Transverse colon (tissue), 4 donors: ENCODE data around the gene PEAR1. TPM values are rescaled to one million over a fixed set of nuclear protein-coding genes. Genes with fewer than 3 reads are reported as not detected.

Experiments used
- DNase-seq: peaks from one replicate; pipeline ENCODE4 v3.0.0-alpha.2; 2019
- H3K27ac ChIP-seq, 4 donors: fragments of 200-600 bp; sonication (generic); 2 replicates each; pipeline ENCODE4 v1.5.1; 2016 to 2018; ENCODE audit warnings: inconsistent platforms in 4 of 4
- H3K27me3 ChIP-seq: fragments of 200-600 bp; sonication (generic); 2 replicates; pipeline ENCODE4 v1.5.1; 2017; ENCODE audit warnings: inconsistent platforms
- H3K36me3 ChIP-seq, 4 donors: fragments of 200-600 bp; sonication (generic); 2 replicates each; pipeline ENCODE4 v1.5.1; 2017 to 2019; ENCODE audit warnings: inconsistent platforms in 4 of 4
- H3K4me1 ChIP-seq, 4 donors: fragments of 200-600 bp; sonication (generic); 2 replicates each; pipeline ENCODE4 v1.5.1; 2017 to 2020; ENCODE audit warnings: inconsistent platforms in 4 of 4
- H3K4me3 ChIP-seq, 4 donors: fragments of 200-600 bp; sonication (generic); 1 replicate in 1 of 4; 2 replicates in 3 of 4; pipeline versions ENCODE4 v1.5.1 to v1.6.1; 2017 to 2019; ENCODE audit warnings: inconsistent platforms in 4 of 4
- H3K9me3 ChIP-seq, 2 donors: fragments of 200-600 bp; sonication (generic); 2 replicates each; pipeline ENCODE4 v1.5.1; 2017 to 2019; ENCODE audit warnings: inconsistent platforms in 2 of 2
- CTCF ChIP-seq, 5 experiments: fragments of 200-600 bp in 3 of 5; fragments of 450-650 bp in 2 of 5; sonication (generic) in 3 of 5; IDR thresholded peaks; 1 replicate in 2 of 5; 2 replicates in 3 of 5; pipeline ENCODE4 v1.5.1; 2016 to 2017; ENCODE audit warnings: antibody characterized with exemption in 5 of 5, inconsistent platforms in 3 of 5, mild to moderate bottlenecking in 2 of 5, moderate library complexity in 1 of 5
- EP300 ChIP-seq: sonication (generic); formaldehyde crosslinking; IDR thresholded peaks from one replicate; pipeline ENCODE4 v1.6.1; 2017; ENCODE audit warnings: antibody characterized with exemption, low read depth
- POLR2A ChIP-seq: fragments of 450-650 bp; IDR thresholded peaks from one replicate; pipeline ENCODE4 v1.6.1; 2016; ENCODE audit warnings: antibody characterized with exemption, mild to moderate bottlenecking, moderate library complexity
- POLR2AphosphoS5 ChIP-seq, 3 donors: sonication (generic); formaldehyde crosslinking; IDR thresholded peaks; one replicate each; pipeline ENCODE4 v1.6.1; 2016; ENCODE audit warnings: antibody characterized with exemption in 3 of 3
- WGBS, 2 donors: methylation state at CpG; one replicate each; pipeline ENCODE4 v1.1.5; 2018; ENCODE audit warnings: low coverage in 1 of 2; 5-methylcytosine and 5-hydroxymethylcytosine counted together
- in situ Hi-C, 4 donors: fragments of 200-750 bp; cut with MboI; loops; one replicate each; pipeline versions ENCODE4 v1.15.0 to v1.15.1; 2017; ENCODE audit warnings: low sequenced_read_pairs in 3 of 4, low pct_ligation_motif_present in 1 of 4, low pct_unique_long_range_greater_than_20kb in 1 of 4
- intact Hi-C: fragments of 100-400 bp; cut with DNase I; formaldehyde crosslinking; loops from one replicate; pipeline ENCODE4 v1.15.1; 2023; ENCODE audit warnings: low total_unique reads
- total RNA-seq, 4 donors: library from RNA; depleted of rRNA; stranded (reverse); fragments of >200 nt; gene quantifications; one replicate each; pipeline ENCODE4 v1.1.0, GENCODE V29; 2016

The PEAR1 gene
- total RNA-seq, 4 donors from 2014 or later = 1.8 to 5.6 (median 3.7) TPM

DNA sequence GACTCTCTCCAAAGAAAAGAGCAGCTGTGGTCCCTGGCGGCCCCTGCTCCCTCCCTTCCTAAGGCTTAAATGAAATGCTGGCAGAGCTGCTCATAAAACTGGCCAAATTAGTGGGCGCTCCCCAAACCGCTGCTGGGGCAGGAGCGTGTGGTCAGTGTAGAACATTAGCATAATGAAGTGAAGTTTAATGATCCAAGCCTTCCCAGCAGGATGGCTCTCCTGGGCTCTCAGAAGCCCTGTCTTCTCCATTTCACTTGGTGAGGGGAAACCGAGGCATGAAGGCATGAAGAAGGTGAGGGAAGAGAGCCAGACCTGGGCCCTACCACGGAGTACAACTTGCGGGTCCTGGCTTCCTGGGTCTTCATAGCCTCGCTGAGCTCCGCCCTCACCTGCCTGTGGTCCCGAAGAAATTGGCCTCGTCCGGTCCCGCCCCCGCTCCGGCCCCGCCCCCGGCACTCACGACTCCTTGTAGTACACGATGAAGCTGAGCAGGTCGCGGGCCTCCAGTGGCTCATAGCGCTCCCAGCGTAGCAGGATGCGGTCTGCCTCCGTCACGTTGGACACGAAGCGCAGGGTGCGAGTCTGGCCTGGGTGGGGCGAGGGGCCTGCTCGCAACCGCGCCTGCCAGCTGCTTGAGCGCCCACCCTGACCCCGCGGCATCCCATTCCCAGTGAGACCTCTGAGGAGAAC lies 44.9 kb upstream of the PEAR1 start:
- DNase-seq = peak; percentile 65
- intact Hi-C loops = no loop called here
- WGBS, 2 donors = 20 to 23% methylated on average over 1 to 21 of the region's 36 CpGs
- no peak overlapping the region for H3K4me3 ChIP-seq
- H3K27me3 ChIP-seq = peaks cover 66% of the 10 kb centered on the region
- peaks cover 0 to 20% (median 6%) of the 10 kb centered on the region in 4 donors for H3K4me1 ChIP-seq
- no peaks in the 10 kb centered on the region for H3K36me3 ChIP-seq
- no peaks in the 10 kb centered on the region for H3K9me3 ChIP-seq
- H3K27ac ChIP-seq = no peak overlapping the region
- TF ChIP-seq CTCF (IDR thresholded peaks at IDR 0.05) (no peak), POLR2AphosphoS5 (IDR thresholded peaks at IDR 0.05) (no peak), POLR2A (no peak), EP300 (no peak)
- in situ Hi-C loops = no loop called here

DNA sequence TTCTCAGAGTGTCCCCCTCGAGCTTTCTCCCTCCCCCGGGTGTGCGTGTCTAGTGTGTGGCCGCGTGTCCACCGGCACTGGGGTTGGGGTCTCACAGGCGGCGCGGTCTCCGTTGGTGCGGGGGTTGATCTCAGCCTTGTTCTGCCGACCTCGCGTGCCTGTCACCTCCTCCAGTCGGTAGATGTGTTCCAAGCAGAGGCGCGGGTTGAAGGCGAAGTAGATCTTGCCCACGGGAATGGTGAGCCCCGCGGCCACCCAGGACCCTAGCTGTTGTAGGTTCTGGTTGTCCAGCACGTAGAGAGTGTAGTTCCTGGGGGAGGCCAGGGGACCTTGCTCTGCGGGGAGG lies 44.4 kb upstream of the PEAR1 start:
- Histone ChIP-seq H3K9me3 (no peaks in the 10 kb centered on the region), H3K27ac (no peak overlapping the region), H3K36me3 (no peaks in the 10 kb centered on the region), H3K27me3 (peaks cover 60% of the 10 kb centered on the region), H3K4me1 (peaks cover 0 to 20% (median 6%) of the 10 kb centered on the region in 4 donors), H3K4me3 (no peak overlapping the region)
- 48% methylated on average over 22 of the region's 23 CpGs; no CpG with 5 or more reads in 1 of the 2 donors for WGBS, 2 donors
- intact Hi-C loops = no loop called here
- TF ChIP-seq CTCF (IDR thresholded peaks at IDR 0.05) (no peak), POLR2AphosphoS5 (IDR thresholded peaks at IDR 0.05) (no peak), EP300 (no peak), POLR2A (no peak)
- in situ Hi-C loops = no loop called here
- no peak for DNase-seq

- no peak for TF ChIP-seq POLR2A
- TF ChIP-seq EP300 = no peak
- no peak for TF ChIP-seq POLR2AphosphoS5 (IDR thresholded peaks at IDR 0.05)
- no peak for TF ChIP-seq CTCF (IDR thresholded peaks at IDR 0.05)
- Histone ChIP-seq H3K27ac (no peak overlapping the region), H3K27me3 (peaks cover 40% of the 10 kb centered on the region), H3K36me3 (no peaks in the 10 kb centered on the region), H3K4me1 (peaks cover 0 to 13% (median 0%) of the 10 kb centered on the region in 4 donors), H3K4me3 (no peak overlapping the region), H3K9me3 (no peaks in the 10 kb centered on the region)
- in situ Hi-C loops = loop anchor here in 2 of 4 donors (25.0 kb wide), 1 partner anchor 165 kb away; the partner anchor contains the start of gene NES (in 2 of the 2)
- intact Hi-C loops = loop anchor here (10.0 kb wide), 1 partner anchor 157 kb away; no protein-coding TSS in a partner anchor
- no peak for DNase-seq
- 57% methylated on average over 17 of the region's 17 CpGs; no CpG with 5 or more reads in 1 of the 2 donors for WGBS, 2 donors
Measured at GRCh38 chr1:156851779-156852417, 41.6 kb upstream of the PEAR1 start.

GRCh38 chr1:156852418-156852874 lies 41.1 kb upstream of the PEAR1 start:
- WGBS, 2 donors = 44% methylated on average over 8 of the region's 9 CpGs; no CpG with 5 or more reads in 1 of the 2 donors
- intact Hi-C loops (loop anchor here (10.0 kb wide), 1 partner anchor 158 kb away; no protein-coding TSS in a partner anchor), in situ Hi-C loops (loop anchor here in 2 of 4 donors (25.0 kb wide), 1 partner anchor 165 kb away; the partner anchor contains the start of gene NES (in 2 of the 2))
- Histone ChIP-seq H3K36me3 (no peaks in the 10 kb centered on the region), H3K27ac (no peak overlapping the region), H3K27me3 (peaks cover 39% of the 10 kb centered on the region), H3K4me3 (no peak overlapping the region), H3K9me3 (no peaks in the 10 kb centered on the region), H3K4me1 (peaks cover 0 to 13% (median 0%) of the 10 kb centered on the region in 4 donors)
- TF ChIP-seq POLR2A (no peak), EP300 (no peak), POLR2AphosphoS5 (IDR thresholded peaks at IDR 0.05) (no peak), CTCF (IDR thresholded peaks at IDR 0.05) (no peak)
- peak; percentile 34 for DNase-seq
